Fibroblast of lung (primary cell): ENCODE data around the gene TEKT3.

Experiments
- EZH2 ChIP-seq: IDR thresholded peaks from 2 replicates; pipeline ENCODE4 v1.5.1; 2012; ENCODE audit warnings: low read length, control low read depth, mild to moderate bottlenecking; ENCODE audit errors: missing control alignments
- TF ChIP-seq, protein P1 (sequence below), 2 donors: IDR thresholded peaks in 1 of 2; conservative IDR thresholded peaks in 1 of 2; 1 replicate in 1 of 2; 2 replicates in 1 of 2; pipeline ENCODE4 v1.5.1; 2011 to 2012; ENCODE audit warnings: low read length in 2 of 2, control low read depth in 1 of 2, inconsistent platforms in 1 of 2, low read depth in 1 of 2, mild to moderate bottlenecking in 1 of 2

DNA sequence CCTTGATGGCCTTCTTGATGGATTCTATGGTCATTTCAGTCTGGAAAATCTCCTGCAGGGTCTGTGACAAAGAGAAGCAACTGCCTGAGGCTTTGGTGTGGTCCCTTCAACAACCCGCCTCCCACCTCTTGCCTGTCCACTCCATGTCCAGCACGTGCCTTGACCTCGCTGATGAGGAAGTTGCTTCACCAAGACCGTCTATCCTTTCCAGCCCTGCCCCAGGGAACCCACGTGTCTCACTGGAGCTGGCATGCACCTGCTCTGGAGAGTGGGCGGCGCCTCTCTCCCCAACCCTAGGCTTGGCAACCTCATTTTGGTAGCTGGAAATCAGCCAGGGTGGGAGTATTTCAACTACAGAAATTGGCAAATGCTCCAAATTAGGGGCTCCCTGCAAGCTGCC, 32.6 kb downstream of the TEKT3 start:
- TF ChIP-seq, protein P1, sequence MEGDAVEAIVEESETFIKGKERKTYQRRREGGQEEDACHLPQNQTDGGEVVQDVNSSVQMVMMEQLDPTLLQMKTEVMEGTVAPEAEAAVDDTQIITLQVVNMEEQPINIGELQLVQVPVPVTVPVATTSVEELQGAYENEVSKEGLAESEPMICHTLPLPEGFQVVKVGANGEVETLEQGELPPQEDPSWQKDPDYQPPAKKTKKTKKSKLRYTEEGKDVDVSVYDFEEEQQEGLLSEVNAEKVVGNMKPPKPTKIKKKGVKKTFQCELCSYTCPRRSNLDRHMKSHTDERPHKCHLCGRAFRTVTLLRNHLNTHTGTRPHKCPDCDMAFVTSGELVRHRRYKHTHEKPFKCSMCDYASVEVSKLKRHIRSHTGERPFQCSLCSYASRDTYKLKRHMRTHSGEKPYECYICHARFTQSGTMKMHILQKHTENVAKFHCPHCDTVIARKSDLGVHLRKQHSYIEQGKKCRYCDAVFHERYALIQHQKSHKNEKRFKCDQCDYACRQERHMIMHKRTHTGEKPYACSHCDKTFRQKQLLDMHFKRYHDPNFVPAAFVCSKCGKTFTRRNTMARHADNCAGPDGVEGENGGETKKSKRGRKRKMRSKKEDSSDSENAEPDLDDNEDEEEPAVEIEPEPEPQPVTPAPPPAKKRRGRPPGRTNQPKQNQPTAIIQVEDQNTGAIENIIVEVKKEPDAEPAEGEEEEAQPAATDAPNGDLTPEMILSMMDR (conservative IDR thresholded peaks at IDR 0.05 in 1 of 2, IDR thresholded peaks at IDR 0.05 in 1 of 2; ENCODE audit: low read depth in 1 of 2, low read length in 2 of 2) = no peak
- no peak for TF ChIP-seq EZH2
